CD4-positive, alpha-beta T cell treated with Interleukin-15 for 1 hour (primary cell): ENCODE data around the gene DMD.
"Not testable (repeated sequence)": the region's sequence is repeated elsewhere in the genome, so short reads cannot be mapped to it uniquely, and the experiment has no call there.

ENCODE experiments used
- DNase-seq: peaks from one replicate; pipeline ENCODE4 v3.0.0-alpha.2; 2020

The DMD gene

GRCh38 chrX:31962256-31962655 lies 1249.1 kb downstream of the DMD start:
- no peak for DNase-seq

- DNase-seq: no peak
Measured at GRCh38 chrX:31934842-31935370, 1276.4 kb downstream of the DMD start.

GRCh38 chrX:31934015-31934414 lies 1277.3 kb downstream of the DMD start:
- DNase-seq: no peak

- DNase-seq: no peak
Measured at GRCh38 chrX:31932769-31933168, 1278.6 kb downstream of the DMD start.

GRCh38 chrX:31932320-31932719 lies 1279.0 kb downstream of the DMD start:
- not testable (repeated sequence) for DNase-seq

- no peak for DNase-seq
Measured at GRCh38 chrX:31931225-31931624, 1280.1 kb downstream of the DMD start.

GRCh38 chrX:31929366-31929765 lies 1282.0 kb downstream of the DMD start:
- DNase-seq: no peak

GRCh38 chrX:31921236-31921635 lies 1290.1 kb downstream of the DMD start:
- no peak for DNase-seq

GRCh38 chrX:31909850-31910572 lies 1301.3 kb downstream of the DMD start:
- DNase-seq: no peak

GRCh38 chrX:31894152-31894551 lies 1317.2 kb downstream of the DMD start:
- DNase-seq: no peak

- no peak for DNase-seq
Measured at GRCh38 chrX:31893525-31893924, 1317.8 kb downstream of the DMD start.

- no peak for DNase-seq
Measured at GRCh38 chrX:31889088-31889487, 1322.3 kb downstream of the DMD start.

GRCh38 chrX:31884535-31884934 lies 1326.8 kb downstream of the DMD start:
- no peak for DNase-seq

- DNase-seq: no peak
Measured at GRCh38 chrX:31872007-31872406, 1339.3 kb downstream of the DMD start.

- no peak for DNase-seq
Measured at GRCh38 chrX:31870267-31870666, 1341.1 kb downstream of the DMD start.

- no peak for DNase-seq
Measured at GRCh38 chrX:31860686-31861085, 1350.7 kb downstream of the DMD start.

- no peak for DNase-seq
Measured at GRCh38 chrX:31858915-31859314, 1352.4 kb downstream of the DMD start.

GRCh38 chrX:31854716-31855115 lies 1356.6 kb downstream of the DMD start:
- DNase-seq: no peak

- no peak for DNase-seq
Measured at GRCh38 chrX:31851761-31852160, 1359.6 kb downstream of the DMD start.

- DNase-seq: no peak
Measured at GRCh38 chrX:31847773-31848172, 1363.6 kb downstream of the DMD start.

GRCh38 chrX:31845003-31845402 lies 1366.3 kb downstream of the DMD start:
- no peak for DNase-seq

- DNase-seq: no peak
Measured at GRCh38 chrX:31838617-31839016, 1372.7 kb downstream of the DMD start.

GRCh38 chrX:31837445-31838049 lies 1373.8 kb downstream of the DMD start:
- DNase-seq: no peak

GRCh38 chrX:31836479-31836878 lies 1374.9 kb downstream of the DMD start:
- DNase-seq: no peak

- no peak for DNase-seq
Measured at GRCh38 chrX:31832263-31832662, 1379.1 kb downstream of the DMD start.
